ENCODE results near the gene RANBP9.

RANBP9 gene

DNA sequence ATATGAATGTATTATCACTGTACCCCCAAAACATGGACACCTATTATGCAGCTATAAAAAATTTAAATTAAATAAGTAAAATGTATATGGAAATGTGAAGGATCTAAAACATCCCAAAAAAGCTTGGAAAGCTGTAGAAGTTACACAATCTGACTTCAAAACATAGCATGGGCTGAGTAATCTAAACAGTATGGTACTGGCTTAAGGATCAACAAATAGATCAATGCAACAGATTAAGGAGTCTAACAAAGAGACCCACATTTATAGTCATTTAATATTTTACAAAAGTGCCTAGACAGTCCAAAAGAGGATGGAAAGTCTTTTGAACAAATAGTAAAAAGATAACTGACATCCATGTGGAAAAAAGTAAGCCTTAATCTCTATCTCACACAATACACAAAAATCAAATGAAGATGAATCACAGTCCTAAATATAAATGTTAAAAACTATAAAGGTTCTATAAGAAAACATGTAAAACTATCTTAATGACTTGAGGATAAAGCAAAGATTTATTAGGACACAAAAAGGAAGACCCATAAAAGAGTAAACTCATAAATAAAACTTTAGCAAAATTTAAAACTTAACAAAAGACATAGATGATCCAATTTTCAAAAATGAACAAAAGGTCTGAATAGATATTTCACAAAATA is 46.8 kb downstream of the RANBP9 start:
- Mint-ChIP-seq H3K36me3 (peaks cover 7 to 12% of the 10 kb centered on the region in 2 donors), H3K4me3 (no peak overlapping the region), H3K4me1 (peaks cover 52 to 90% of the 10 kb centered on the region in 2 donors), H3K9me3 (peaks cover 0 to 2% of the 10 kb centered on the region in 2 donors), H3K27me3 (no peaks in the 10 kb centered on the region), H3K27ac (no peak overlapping the region)
- ATAC-seq (replicated peaks) (no peak), DNase-seq (no peak)

DNA sequence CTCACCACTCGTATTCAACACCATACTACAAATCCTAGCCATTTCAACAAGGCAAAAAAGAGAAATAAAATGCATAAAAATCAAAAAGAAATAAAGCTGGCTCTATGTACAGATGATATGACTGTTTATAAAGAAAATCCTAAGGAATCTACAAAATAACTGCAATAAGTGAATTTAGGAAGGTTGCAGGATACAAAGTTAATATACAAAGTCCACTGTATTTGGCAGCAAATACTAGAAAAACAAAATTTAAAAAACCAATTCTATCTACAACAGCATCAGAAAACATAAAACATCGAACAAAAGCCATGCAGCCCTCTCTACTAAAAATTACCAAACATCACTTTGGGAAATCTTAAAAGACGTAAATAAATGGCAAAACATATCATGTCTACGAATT is 47.6 kb downstream of the RANBP9 start:
- H3K4me3 Mint-ChIP-seq: peak overlapping the region in 1 of 2 donors; percentile 14
- no peak overlapping the region for H3K27ac Mint-ChIP-seq
- H3K27me3 Mint-ChIP-seq: no peaks in the 10 kb centered on the region
- peaks cover 7 to 12% of the 10 kb centered on the region in 2 donors for H3K36me3 Mint-ChIP-seq
- H3K9me3 Mint-ChIP-seq: peaks cover 0 to 2% of the 10 kb centered on the region in 2 donors
- no peak for DNase-seq
- H3K4me1 Mint-ChIP-seq: peaks cover 47 to 81% of the 10 kb centered on the region in 2 donors
- ATAC-seq (replicated peaks): no peak

DNA sequence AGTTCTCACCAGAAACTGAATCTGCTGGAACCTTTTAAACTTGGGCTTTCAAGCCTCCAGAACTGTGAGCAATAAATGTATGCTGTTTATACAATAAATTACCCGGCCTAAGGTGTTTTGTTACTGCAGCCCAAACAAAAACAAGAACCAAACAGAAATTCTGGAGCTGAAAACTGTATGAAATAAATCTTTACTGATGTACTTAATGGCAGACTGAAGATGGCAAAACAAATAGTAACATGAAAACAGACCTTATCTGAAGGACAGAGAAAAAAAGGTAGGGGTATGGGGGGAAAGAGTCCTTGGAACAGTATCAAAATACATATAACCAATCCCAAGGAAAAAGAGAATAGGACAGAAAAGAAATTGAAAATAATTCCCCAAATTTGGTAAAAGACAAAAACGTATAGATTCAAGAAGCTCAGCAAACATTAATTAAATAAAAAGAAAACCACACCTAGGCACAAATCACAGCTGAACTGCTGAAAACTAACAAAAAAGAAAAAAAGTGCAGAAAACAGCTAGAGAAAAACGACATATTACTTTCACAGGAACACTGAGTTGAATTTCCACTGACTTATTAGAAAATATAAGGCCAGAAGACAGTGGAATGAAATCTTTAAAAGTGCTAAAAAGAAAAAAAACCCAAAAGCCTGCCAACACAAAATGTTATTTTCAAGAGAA is 48.8 kb downstream of the RANBP9 start:
- Mint-ChIP-seq H3K9me3 (no peaks in the 10 kb centered on the region), H3K27ac (peak overlapping the region; percentile 59), H3K27me3 (no peaks in the 10 kb centered on the region), H3K4me1 (peaks cover 40 to 69% of the 10 kb centered on the region in 2 donors), H3K36me3 (peaks cover 5 to 12% of the 10 kb centered on the region in 2 donors), H3K4me3 (no peak overlapping the region)
- DNase-seq (no peak), ATAC-seq (replicated peaks) (no peak)

DNA sequence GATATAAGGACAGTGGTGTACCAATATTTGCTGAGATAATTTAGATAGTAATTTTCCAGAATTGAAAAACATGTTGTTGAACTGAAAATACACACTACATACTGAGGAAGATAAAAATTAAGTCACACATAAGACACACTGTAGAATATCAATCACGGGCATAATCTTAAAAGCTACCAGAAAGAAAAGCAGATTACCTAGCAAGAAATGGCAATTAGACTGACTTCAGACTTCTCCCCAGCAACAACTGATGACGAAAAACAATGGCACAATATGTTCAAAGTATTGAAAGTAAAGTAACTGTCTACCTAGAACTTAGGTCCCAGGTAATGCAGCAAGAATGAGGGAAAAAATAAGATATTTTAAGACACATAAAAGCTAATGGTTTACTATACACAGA is 50.0 kb downstream of the RANBP9 start:
- ATAC-seq (replicated peaks) (no peak), DNase-seq (no peak)
- no peaks in the 10 kb centered on the region for H3K9me3 Mint-ChIP-seq
- H3K36me3 Mint-ChIP-seq: peaks cover 5 to 10% of the 10 kb centered on the region in 2 donors
- H3K4me1 Mint-ChIP-seq: peaks cover 38 to 60% of the 10 kb centered on the region in 2 donors
- no peak overlapping the region for H3K27ac Mint-ChIP-seq
- H3K4me3 Mint-ChIP-seq: no peak overlapping the region
- no peaks in the 10 kb centered on the region for H3K27me3 Mint-ChIP-seq

DNA sequence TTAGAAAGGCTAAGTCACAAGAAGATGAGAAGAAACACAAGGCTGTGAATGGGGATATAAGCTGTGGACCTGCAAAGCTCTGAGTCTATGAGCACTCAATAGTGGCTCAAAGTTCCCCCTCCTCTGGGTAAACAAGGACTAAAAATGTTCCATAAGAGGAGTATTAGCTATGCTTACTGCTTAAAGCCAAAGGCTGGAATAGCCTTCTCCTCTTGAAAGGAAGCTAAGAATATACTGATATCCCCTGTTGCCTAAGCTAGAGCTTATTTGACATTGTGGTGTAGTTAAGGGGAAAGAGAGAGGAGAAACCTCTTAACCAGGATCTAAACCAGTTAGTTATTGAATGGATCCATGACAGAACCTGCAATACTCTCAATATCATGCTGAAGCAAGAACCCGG is 50.7 kb downstream of the RANBP9 start:
- H3K36me3 Mint-ChIP-seq: peaks cover 4 to 8% of the 10 kb centered on the region in 2 donors
- no peak for ATAC-seq (replicated peaks)
- H3K4me1 Mint-ChIP-seq: peaks cover 36 to 55% of the 10 kb centered on the region in 2 donors
- H3K27ac Mint-ChIP-seq: no peak overlapping the region
- no peak overlapping the region for H3K4me3 Mint-ChIP-seq
- H3K27me3 Mint-ChIP-seq: no peaks in the 10 kb centered on the region
- H3K9me3 Mint-ChIP-seq: no peaks in the 10 kb centered on the region
- DNase-seq: no peak

DNA sequence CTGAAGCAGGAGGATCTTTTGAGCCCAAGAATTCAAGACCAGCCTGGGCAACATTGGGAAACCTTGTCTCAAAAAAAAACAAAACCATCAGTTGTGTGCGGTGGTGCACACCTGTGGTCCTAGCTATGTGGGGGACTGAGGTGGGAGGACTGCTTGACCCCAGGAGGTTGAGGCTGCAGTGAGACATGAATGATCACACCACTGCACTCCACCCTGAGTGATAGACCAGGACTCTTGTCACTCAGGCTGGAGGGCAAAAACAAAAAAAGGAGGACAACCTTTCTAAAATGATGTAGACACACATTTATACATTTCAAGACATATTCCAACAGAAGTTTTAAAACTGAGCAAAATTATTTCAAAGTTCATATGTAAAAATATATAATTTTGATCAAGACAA is 51.4 kb downstream of the RANBP9 start:
- Mint-ChIP-seq H3K36me3 (peaks cover 3 to 7% of the 10 kb centered on the region in 2 donors), H3K4me3 (no peak overlapping the region), H3K27ac (no peak overlapping the region), H3K9me3 (no peaks in the 10 kb centered on the region), H3K27me3 (no peaks in the 10 kb centered on the region), H3K4me1 (peaks cover 30 to 49% of the 10 kb centered on the region in 2 donors)
- DNase-seq (no peak), ATAC-seq (replicated peaks) (no peak)

DNA sequence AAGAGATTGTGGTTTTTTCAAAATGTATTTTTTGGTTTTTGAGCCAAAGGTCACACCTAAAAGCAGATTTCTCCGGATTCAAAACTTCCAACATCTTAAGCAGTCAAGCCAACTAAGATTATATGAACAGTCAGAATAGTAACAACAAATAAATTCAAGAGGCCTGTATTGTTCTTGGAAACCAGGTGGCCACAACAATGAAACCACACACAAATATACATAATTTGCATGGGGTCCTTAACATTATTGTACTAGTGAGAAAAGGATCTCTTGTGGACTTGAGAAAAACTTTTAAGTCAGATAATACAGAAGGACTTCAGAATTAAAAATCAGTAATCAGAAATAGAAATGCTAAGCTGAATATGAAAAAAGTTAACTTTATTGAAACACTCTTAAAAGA is 55.9 kb downstream of the RANBP9 start:
- Mint-ChIP-seq H3K27ac (no peak overlapping the region), H3K36me3 (peaks cover 4 to 10% of the 10 kb centered on the region in 2 donors), H3K4me3 (no peak overlapping the region), H3K27me3 (no peaks in the 10 kb centered on the region), H3K9me3 (no peaks in the 10 kb centered on the region), H3K4me1 (peaks cover 6 to 8% of the 10 kb centered on the region in 2 donors)
- no peak for ATAC-seq (replicated peaks)
- no peak for DNase-seq

DNA sequence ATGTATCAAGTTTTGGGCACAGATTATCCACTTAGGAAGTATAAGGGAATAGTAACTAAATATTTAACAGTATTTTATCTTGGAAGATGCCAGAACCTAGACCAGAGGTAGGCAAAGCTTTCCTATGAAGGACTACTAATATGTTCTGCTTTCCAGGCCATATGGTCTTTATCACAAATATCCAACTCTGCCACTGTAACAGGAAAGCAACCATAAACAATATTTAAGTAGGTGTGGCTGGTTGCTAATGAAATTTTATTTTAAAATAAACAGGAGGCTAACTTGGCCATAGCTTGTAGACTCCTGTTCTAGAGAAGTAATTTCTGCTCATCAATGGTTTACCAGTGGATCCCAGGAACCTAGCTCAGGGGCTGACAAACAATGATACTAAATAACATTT is 57.1 kb downstream of the RANBP9 start:
- Mint-ChIP-seq H3K4me1 (peaks cover 0 to 5% of the 10 kb centered on the region in 2 donors), H3K4me3 (no peak overlapping the region), H3K9me3 (no peaks in the 10 kb centered on the region), H3K36me3 (peaks cover 11 to 17% of the 10 kb centered on the region in 2 donors), H3K27ac (no peak overlapping the region), H3K27me3 (no peaks in the 10 kb centered on the region)
- no peak for ATAC-seq (replicated peaks)
- no peak for DNase-seq

DNA sequence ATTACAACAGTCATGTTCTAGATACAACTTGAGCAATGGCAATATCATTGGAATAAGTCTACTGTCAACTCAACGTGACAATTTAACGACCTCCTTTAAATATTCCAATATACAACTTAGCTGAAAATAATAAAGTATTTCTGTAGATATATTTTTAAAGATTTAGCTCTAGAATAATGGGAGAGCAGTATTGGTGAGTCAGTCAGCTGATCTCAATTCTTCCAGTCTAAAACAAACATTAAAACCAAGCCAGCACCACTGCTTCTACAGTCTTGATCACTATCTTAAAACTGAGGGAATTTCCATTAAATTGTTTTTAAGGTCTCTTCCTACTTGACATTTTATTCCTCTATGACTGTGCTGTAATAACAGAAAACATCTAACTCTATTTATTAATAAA is 58.3 kb downstream of the RANBP9 start:
- Mint-ChIP-seq H3K9me3 (no peaks in the 10 kb centered on the region), H3K4me1 (peaks cover 0 to 3% of the 10 kb centered on the region in 2 donors), H3K27me3 (no peaks in the 10 kb centered on the region), H3K4me3 (no peak overlapping the region), H3K27ac (no peak overlapping the region), H3K36me3 (peaks cover 13 to 20% of the 10 kb centered on the region in 2 donors)
- DNase-seq (no peak), ATAC-seq (replicated peaks) (no peak)

DNA sequence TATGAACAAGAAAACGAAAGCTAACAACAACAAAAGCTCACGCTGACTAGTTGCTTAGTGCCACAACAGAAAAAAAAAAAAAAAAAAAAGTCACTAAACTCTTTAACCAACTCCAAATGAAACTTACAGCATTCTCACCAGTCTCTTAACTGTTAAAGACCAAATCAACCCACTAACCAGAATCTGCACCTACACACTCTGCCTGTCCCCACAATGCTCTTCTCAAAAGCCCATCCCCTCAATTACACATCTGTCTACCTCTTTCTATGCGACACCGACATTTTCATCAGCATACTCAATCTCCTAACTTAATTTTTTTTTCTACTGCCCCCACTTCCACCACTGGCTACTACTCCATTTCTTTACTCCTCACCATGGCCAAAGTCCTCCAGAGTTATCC is 62.2 kb downstream of the RANBP9 start:
- ATAC-seq (replicated peaks): no peak
- peaks cover 3 to 6% of the 10 kb centered on the region in 2 donors for H3K4me1 Mint-ChIP-seq
- H3K27ac Mint-ChIP-seq: peak overlapping the region; percentile 15
- H3K4me3 Mint-ChIP-seq: no peak overlapping the region
- no peak for DNase-seq
- H3K27me3 Mint-ChIP-seq: no peaks in the 10 kb centered on the region
- H3K36me3 Mint-ChIP-seq: peaks cover 17 to 24% of the 10 kb centered on the region in 2 donors
- H3K9me3 Mint-ChIP-seq: no peaks in the 10 kb centered on the region

DNA sequence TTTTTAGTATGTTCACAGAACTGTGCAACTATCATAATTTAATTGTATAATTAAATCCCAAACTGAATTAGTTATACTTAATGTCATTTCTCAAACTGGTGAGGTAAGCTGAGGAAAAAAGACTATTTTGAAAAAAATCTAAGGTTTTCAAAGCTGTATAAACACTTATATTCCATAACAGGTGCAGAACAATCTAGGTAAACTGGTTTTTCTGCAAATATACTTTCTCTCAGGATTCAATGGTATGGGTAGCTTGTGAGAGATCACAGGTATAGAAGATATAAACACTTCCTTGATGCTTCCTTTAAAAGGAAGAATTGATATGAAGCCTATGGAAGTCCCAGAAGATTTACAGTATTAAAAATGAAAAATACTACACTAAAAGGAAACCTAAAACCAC is 62.8 kb downstream of the RANBP9 start:
- Mint-ChIP-seq H3K36me3 (peaks cover 17 to 24% of the 10 kb centered on the region in 2 donors), H3K27ac (no peak overlapping the region), H3K4me1 (peaks cover 3 to 6% of the 10 kb centered on the region in 2 donors), H3K27me3 (no peaks in the 10 kb centered on the region), H3K4me3 (no peak overlapping the region), H3K9me3 (no peaks in the 10 kb centered on the region)
- ATAC-seq (replicated peaks) (no peak), DNase-seq (no peak)

DNA sequence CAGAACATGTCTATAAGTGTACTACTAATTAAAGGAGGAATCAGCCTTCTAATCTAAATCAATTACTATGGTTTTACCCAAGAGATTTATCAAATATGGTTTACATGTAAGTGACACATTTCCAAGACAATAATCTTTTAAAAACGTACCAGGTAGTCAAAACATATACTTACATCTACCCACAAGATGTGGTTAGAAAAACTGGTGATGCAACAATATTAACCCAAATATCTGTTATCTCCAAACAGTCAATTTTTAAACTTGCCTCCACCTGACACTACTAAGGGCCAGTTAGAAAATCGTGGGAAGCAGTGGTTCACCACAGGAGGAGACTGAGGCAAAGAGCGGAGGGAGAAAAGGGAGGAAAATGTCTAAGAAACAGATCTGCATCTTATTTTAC is 68.5 kb downstream of the RANBP9 start:
- peaks cover 2 to 5% of the 10 kb centered on the region in 2 donors for H3K4me1 Mint-ChIP-seq
- no peak for ATAC-seq (replicated peaks)
- H3K36me3 Mint-ChIP-seq: peaks cover 18 to 28% of the 10 kb centered on the region in 2 donors
- H3K27ac Mint-ChIP-seq: peak overlapping the region; percentile 42
- H3K4me3 Mint-ChIP-seq: no peak overlapping the region
- no peaks in the 10 kb centered on the region for H3K27me3 Mint-ChIP-seq
- no peak for DNase-seq
- no peaks in the 10 kb centered on the region for H3K9me3 Mint-ChIP-seq

DNA sequence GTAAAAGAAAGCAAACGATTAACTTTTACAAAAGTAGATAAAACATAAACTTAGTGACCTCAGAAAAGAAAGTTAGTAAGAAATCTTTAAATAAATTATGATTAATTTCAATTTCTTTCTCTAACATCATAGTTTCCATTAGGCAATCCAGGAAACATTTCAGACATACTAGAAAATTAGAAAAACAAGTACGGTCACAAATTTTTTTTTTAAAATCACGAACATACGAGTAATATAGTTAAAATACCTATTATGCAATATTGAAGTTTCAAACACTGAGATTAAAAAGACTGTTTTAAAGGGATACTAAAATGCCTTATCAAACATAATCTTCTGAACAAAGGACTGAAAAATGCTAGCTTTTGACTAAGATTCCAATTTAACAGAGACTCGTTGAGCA is 70.3 kb downstream of the RANBP9 start:
- Mint-ChIP-seq H3K27me3 (no peaks in the 10 kb centered on the region), H3K4me3 (no peak overlapping the region), H3K27ac (no peak overlapping the region), H3K36me3 (peaks cover 21 to 43% of the 10 kb centered on the region in 2 donors), H3K9me3 (no peaks in the 10 kb centered on the region), H3K4me1 (peaks cover 0 to 4% of the 10 kb centered on the region in 2 donors)
- DNase-seq: no peak
- ATAC-seq (replicated peaks): no peak

DNA sequence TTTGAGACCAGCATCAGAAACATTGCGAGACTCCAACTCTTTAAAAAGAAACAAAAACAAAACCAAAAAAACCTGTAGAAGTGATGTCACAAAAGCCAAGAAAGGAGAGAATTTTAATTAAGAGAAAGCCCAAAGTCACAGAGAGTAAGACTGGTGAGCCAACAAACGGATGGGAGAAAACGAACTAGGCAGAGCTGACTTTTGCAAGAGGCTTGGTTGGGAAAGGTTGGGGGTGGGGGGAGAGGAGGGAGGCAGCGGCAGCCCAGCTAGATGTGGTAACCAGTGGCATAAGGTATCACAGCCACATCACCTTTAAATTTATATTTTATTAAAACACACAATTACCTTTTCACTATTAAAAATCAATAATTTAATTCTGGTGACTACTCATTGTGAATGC is 73.0 kb downstream of the RANBP9 start:
- no peak for ATAC-seq (replicated peaks)
- Mint-ChIP-seq H3K36me3 (peaks cover 30 to 53% of the 10 kb centered on the region in 2 donors), H3K27me3 (no peaks in the 10 kb centered on the region), H3K9me3 (no peaks in the 10 kb centered on the region), H3K4me3 (no peak overlapping the region), H3K27ac (peak overlapping the region; percentile 16), H3K4me1 (peaks cover 0 to 4% of the 10 kb centered on the region in 2 donors)
- DNase-seq: no peak

DNA sequence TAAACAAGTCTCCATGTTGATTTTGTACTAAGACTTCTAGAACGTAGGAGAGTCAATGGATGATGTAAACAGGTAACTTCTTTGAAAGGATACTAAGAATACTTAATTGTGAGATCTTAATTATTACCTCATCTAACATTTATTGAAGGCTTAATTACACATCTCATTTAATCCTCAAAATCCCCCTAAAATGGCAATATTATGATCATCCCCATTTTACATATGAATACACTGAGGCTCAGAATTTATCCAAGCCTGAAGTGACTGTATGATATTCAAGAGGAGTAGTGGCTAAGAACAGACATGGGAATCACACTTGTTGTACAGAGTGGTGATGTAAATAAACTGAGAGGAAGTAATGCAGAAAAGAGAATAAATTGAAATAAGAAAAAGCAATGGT is 73.6 kb downstream of the RANBP9 start:
- Mint-ChIP-seq H3K4me3 (no peak overlapping the region), H3K4me1 (peaks cover 0 to 4% of the 10 kb centered on the region in 2 donors), H3K9me3 (no peaks in the 10 kb centered on the region), H3K36me3 (peaks cover 25 to 50% of the 10 kb centered on the region in 2 donors), H3K27ac (no peak overlapping the region), H3K27me3 (no peaks in the 10 kb centered on the region)
- ATAC-seq (replicated peaks) (no peak), DNase-seq (no peak)
